HG03439 (cell line): Measurements from ENCODE around the gene PTTG1IP.

Source experiments
- ATAC-seq: cut with Tn5 transposase; IDR thresholded peaks from one replicate; pipeline ENCODE4 v1.9.1; 2021; ENCODE audit warnings: mild to moderate bottlenecking, moderate library complexity; ENCODE audit not compliant: unreplicated experiment

PTTG1IP gene

GRCh38 chr21:44831227-44831860 is 42.1 kb downstream of the PTTG1IP start:
- no peak for ATAC-seq

GRCh38 chr21:44829507-44830092 is 43.9 kb downstream of the PTTG1IP start:
- no peak for ATAC-seq

- no peak for ATAC-seq
Observed at GRCh38 chr21:44828362-44829056, 45.0 kb downstream of the PTTG1IP start.

GRCh38 chr21:44823179-44823660 is 50.3 kb downstream of the PTTG1IP start:
- no peak for ATAC-seq

GRCh38 chr21:44822484-44823178 is 50.9 kb downstream of the PTTG1IP start:
- no peak for ATAC-seq

- ATAC-seq, result no peak
Observed at GRCh38 chr21:44820851-44821250, 52.6 kb downstream of the PTTG1IP start.

- ATAC-seq, result no peak
Observed at GRCh38 chr21:44819283-44820243, 53.9 kb downstream of the PTTG1IP start.

GRCh38 chr21:44818640-44819011 is 54.9 kb downstream of the PTTG1IP start:
- no peak for ATAC-seq

- ATAC-seq, result peak; percentile 63
Observed at GRCh38 chr21:44817914-44818639, 55.4 kb downstream of the PTTG1IP start, which contains the start of gene SUMO3. TSS of gene SUMO3 (minus strand) at chr21:44818062. CDS start at chr21:44817968, 94 bp downstream.

GRCh38 chr21:44817506-44817880 is 56.0 kb downstream of the PTTG1IP start:
- peak; percentile 77 for ATAC-seq

- ATAC-seq, result no peak
Observed at GRCh38 chr21:44816761-44817505, 56.6 kb downstream of the PTTG1IP start.

GRCh38 chr21:44815852-44816628 is 57.5 kb downstream of the PTTG1IP start:
- ATAC-seq, result no peak

- ATAC-seq, result no peak
Observed at GRCh38 chr21:44815225-44815624, 58.3 kb downstream of the PTTG1IP start.

GRCh38 chr21:44814498-44815023 is 58.9 kb downstream of the PTTG1IP start:
- ATAC-seq, result no peak

GRCh38 chr21:44813727-44814126 is 59.8 kb downstream of the PTTG1IP start:
- no peak for ATAC-seq

- ATAC-seq, result no peak
Observed at GRCh38 chr21:44813149-44813548, 60.3 kb downstream of the PTTG1IP start.

GRCh38 chr21:44812640-44813039 is 60.9 kb downstream of the PTTG1IP start:
- ATAC-seq, result no peak

GRCh38 chr21:44810779-44811178 is 62.7 kb downstream of the PTTG1IP start:
- ATAC-seq, result no peak
